PC-3 (cell line): Measurements from ENCODE around the gene CKS2.

Experiments
- CTCF ChIP-seq: fragments of 300-600 bp; sonication (generic); conservative IDR thresholded peaks from 2 replicates; pipeline ENCODE4 v1.5.1; 2017; ENCODE audit warnings: antibody characterized with exemption, low read depth, mild to moderate bottlenecking, low read length
- EZH2 ChIP-seq: fragments of 300-600 bp; sonication (generic); IDR thresholded peaks from one replicate; pipeline ENCODE4 v1.6.1; 2017; ENCODE audit warnings: antibody characterized with exemption, mild to moderate bottlenecking, low read length; ENCODE audit not compliant: unreplicated experiment

- TF ChIP-seq CTCF (no peak), EZH2 (no peak)
Measured at GRCh38 chr9:89347651-89348050, 36.7 kb downstream of the CKS2 start.
